Activated effector memory CD4-positive, alpha-beta T cell treated with anti-CD3 and anti-CD28 coated beads, Interleukin-2, amount 50 U/mL, for 16 hours (primary cell): ENCODE results near the gene MASTL.

Source experiments
- DNase-seq: peaks from one replicate; pipeline ENCODE4 v3.0.0-alpha.2; 2020

MASTL gene

GRCh38 chr10:27225642-27226257, 70.6 kb downstream of the MASTL start:
- DNase-seq = no peak

- DNase-seq = no peak
Measured at GRCh38 chr10:27230022-27230421, 74.9 kb downstream of the MASTL start.

- DNase-seq = no peak
Measured at GRCh38 chr10:27235706-27236105, 80.6 kb downstream of the MASTL start.
